ENCODE results near the gene ZC3H7B. TPM values are rescaled to one million over a fixed set of nuclear protein-coding genes. Genes with fewer than 3 reads are reported as not detected.

ZC3H7B gene
- 55.3 and 68.7 TPM in 2 replicates for polyA plus RNA-seq (2011; rRNA removed)
- polyA minus RNA-seq (2011; rRNA and poly(A)+ RNA removed), result 55.6 and 71.7 TPM in 2 replicates

GRCh38 chr22:41301085-41302020, at the start of gene ZC3H7B:
Gene ZC3H7B (plus strand): TSS chr22:41301525. CDS start chr22:41320661, 19,136 bp downstream.
- ChIA-PET CTCF (interaction anchor here (0.6 to 1.8 kb wide), 7 partner anchors 12 to 403 kb away, joined by 3 to 7 read pairs (median 3); no protein-coding TSS in a partner anchor), POLR2A (interaction anchor here (0.6 to 1.1 kb wide), 8 partner anchors 10 to 288 kb away, joined by 3 to 11 read pairs (median 6); partner anchors contain the start of genes PMM1, RANGAP1 and TEF)
- peak; percentile 66 for TF ChIP-seq CTCF (IDR thresholded peaks at IDR 0.05; ENCODE audit: low read depth, low read length)

GRCh38 chr22:41252365-41252764, 49.0 kb upstream of the ZC3H7B start:
- H3K27me3 ChIP-seq (ENCODE audit: control insufficient read depth, insufficient read depth, low read length), result no peaks in the 10 kb centered on the region
- H3K9me3 ChIP-seq (ENCODE audit: control insufficient read depth, insufficient read depth, low read length), result no peaks in the 10 kb centered on the region
- TF ChIP-seq CTCF (IDR thresholded peaks at IDR 0.05; ENCODE audit: low read depth, low read length), result no peak
- DNase-seq (ENCODE audit: low read depth, low spot score), result no peak
- POLR2A ChIA-PET, result no interaction called here
- CTCF ChIA-PET, result no interaction called here
- H3K27ac ChIP-seq (ENCODE audit: low read depth, low read length), result no peak overlapping the region
- H3K4me3 ChIP-seq (ENCODE audit: low read depth, low read length), result no peak overlapping the region

More at GRCh38 chr22:41301085-41302020, at the start of gene ZC3H7B:
- H3K9me3 ChIP-seq (ENCODE audit: control insufficient read depth, insufficient read depth, low read length), result no peaks in the 10 kb centered on the region
- H3K27ac ChIP-seq (ENCODE audit: low read depth, low read length), result peak within 1 kb of the TSS; percentile 73
- H3K4me3 ChIP-seq (ENCODE audit: low read depth, low read length), result peak within 1 kb of the TSS; percentile 73
- no peaks in the 10 kb centered on the region for H3K27me3 ChIP-seq (ENCODE audit: control insufficient read depth, insufficient read depth, low read length)
- DNase-seq (ENCODE audit: low read depth, low spot score), result peak; percentile 27

GRCh38 chr22:41254230-41254629, 47.1 kb upstream of the ZC3H7B start:
- H3K27ac ChIP-seq (ENCODE audit: low read depth, low read length), result no peak overlapping the region
- no peaks in the 10 kb centered on the region for H3K9me3 ChIP-seq (ENCODE audit: control insufficient read depth, insufficient read depth, low read length)
- POLR2A ChIA-PET, result no interaction called here
- no peak for TF ChIP-seq CTCF (IDR thresholded peaks at IDR 0.05; ENCODE audit: low read depth, low read length)
- CTCF ChIA-PET, result no interaction called here
- H3K4me3 ChIP-seq (ENCODE audit: low read depth, low read length), result no peak overlapping the region
- no peaks in the 10 kb centered on the region for H3K27me3 ChIP-seq (ENCODE audit: control insufficient read depth, insufficient read depth, low read length)
- DNase-seq (ENCODE audit: low read depth, low spot score), result no peak

- Histone ChIP-seq H3K9me3 (ENCODE audit: control insufficient read depth, insufficient read depth, low read length) (no peaks in the 10 kb centered on the region), H3K27ac (ENCODE audit: low read depth, low read length) (peak overlapping the region; percentile 73), H3K27me3 (ENCODE audit: control insufficient read depth, insufficient read depth, low read length) (no peaks in the 10 kb centered on the region), H3K4me3 (ENCODE audit: low read depth, low read length) (no peak overlapping the region)
- ChIA-PET CTCF (interaction anchor here (0.6 to 0.9 kb wide), 3 partner anchors 18 to 261 kb away, joined by 3 read pairs; no protein-coding TSS in a partner anchor), POLR2A (interaction anchor here (0.6 to 0.7 kb wide), 2 partner anchors 166 to 268 kb away, joined by 3 read pairs; no protein-coding TSS in a partner anchor)
- peak; percentile 38 for TF ChIP-seq CTCF (IDR thresholded peaks at IDR 0.05; ENCODE audit: low read depth, low read length)
- peak; percentile 39 for DNase-seq (ENCODE audit: low read depth, low spot score)
Measured at GRCh38 chr22:41256254-41257253, 44.8 kb upstream of the ZC3H7B start.
